ENCODE measurements around the gene USO1.
"Not testable (repeated sequence)": the region's sequence is repeated elsewhere in the genome, so short reads cannot be mapped to it uniquely, and the experiment has no call there.

USO1 gene

GRCh38 chr4:75715105-75715799 is 9.1 kb upstream of the USO1 start:
- no peak for DNase-seq

- DNase-seq: not testable (repeated sequence)
These were observed 8.3 kb upstream of the USO1 start for GRCh38 chr4:75716054-75716453.

- DNase-seq: no peak
These were observed 7.0 kb upstream of the USO1 start for GRCh38 chr4:75717408-75717807.

GRCh38 chr4:75718529-75718928 is 5.8 kb upstream of the USO1 start:
- no peak for DNase-seq

GRCh38 chr4:75722417-75722816 is 2.0 kb upstream of the USO1 start:
- DNase-seq: no peak

GRCh38 chr4:75723163-75724065 is 963 bp upstream of the USO1 start:
- no peak for DNase-seq

- DNase-seq: peak; percentile 25
These were observed 719 bp downstream of the USO1 start for GRCh38 chr4:75724867-75725724.

GRCh38 chr4:75725942-75726538 is 1.7 kb downstream of the USO1 start:
- DNase-seq: not testable (repeated sequence)

GRCh38 chr4:75726577-75726976 is 2.2 kb downstream of the USO1 start:
- no peak for DNase-seq

GRCh38 chr4:75727073-75727472 is 2.7 kb downstream of the USO1 start:
- no peak for DNase-seq

- DNase-seq: no peak
These were observed 5.5 kb downstream of the USO1 start for GRCh38 chr4:75729836-75730235.

- no peak for DNase-seq
These were observed 9.0 kb downstream of the USO1 start for GRCh38 chr4:75733369-75733768.

- no peak for DNase-seq
These were observed 11.1 kb downstream of the USO1 start for GRCh38 chr4:75735525-75735924.

GRCh38 chr4:75736862-75737261 is 12.5 kb downstream of the USO1 start:
- no peak for DNase-seq

GRCh38 chr4:75737398-75737797 is 13.0 kb downstream of the USO1 start:
- no peak for DNase-seq

GRCh38 chr4:75741027-75741426 is 16.6 kb downstream of the USO1 start:
- no peak for DNase-seq

GRCh38 chr4:75742451-75742850 is 18.1 kb downstream of the USO1 start:
- DNase-seq: no peak

- DNase-seq: no peak
These were observed 20.8 kb downstream of the USO1 start for GRCh38 chr4:75745161-75745560.

- no peak for DNase-seq
These were observed 21.4 kb downstream of the USO1 start for GRCh38 chr4:75745721-75746199.

- no peak for DNase-seq
These were observed 28.3 kb downstream of the USO1 start for GRCh38 chr4:75752637-75753036.

GRCh38 chr4:75769036-75769435 is 44.7 kb downstream of the USO1 start:
- DNase-seq: no peak

GRCh38 chr4:75771607-75772006 is 47.2 kb downstream of the USO1 start:
- no peak for DNase-seq

- no peak for DNase-seq
These were observed 53.2 kb downstream of the USO1 start for GRCh38 chr4:75777589-75777988.
